Omental fat pad (tissue), 4 donors: ENCODE results near the gene TECTB. TPM values are rescaled to one million over a fixed set of nuclear protein-coding genes. Genes with fewer than 3 reads are reported as not detected.

Experiments
- ATAC-seq: fragments of 150-250 bp; one replicate; pipeline ENCODE4 v1.9.1; 2016; ENCODE audit warnings: mild to moderate bottlenecking, moderate library complexity; ENCODE audit not compliant: low FRiP score
- DNase-seq: peaks from one replicate; pipeline ENCODE4 v3.0.0-alpha.2; 2019; ENCODE audit warnings: low spot score
- small RNA-seq: library from RNA; depleted of rRNA; stranded (forward); fragments of <200 nt; gene quantifications from one replicate; pipeline ENCODE3, GENCODE V24; 2016
- total RNA-seq, 4 donors: library from RNA; depleted of rRNA; stranded (reverse); fragments of >200 nt; gene quantifications; one replicate each; pipeline ENCODE4 v1.1.0, GENCODE V29; 2016
- TF ChIP-seq, protein P1 (sequence below), 3 donors: fragments of 450-650 bp; IDR thresholded peaks; one replicate each; pipeline ENCODE4 v1.5.1; 2016 to 2017; ENCODE audit warnings: antibody characterized with exemption in 3 of 3, mild to moderate bottlenecking in 3 of 3, moderate library complexity in 2 of 3

TECTB gene
- total RNA-seq, 4 donors from 2014 or later: not detected

DNA sequence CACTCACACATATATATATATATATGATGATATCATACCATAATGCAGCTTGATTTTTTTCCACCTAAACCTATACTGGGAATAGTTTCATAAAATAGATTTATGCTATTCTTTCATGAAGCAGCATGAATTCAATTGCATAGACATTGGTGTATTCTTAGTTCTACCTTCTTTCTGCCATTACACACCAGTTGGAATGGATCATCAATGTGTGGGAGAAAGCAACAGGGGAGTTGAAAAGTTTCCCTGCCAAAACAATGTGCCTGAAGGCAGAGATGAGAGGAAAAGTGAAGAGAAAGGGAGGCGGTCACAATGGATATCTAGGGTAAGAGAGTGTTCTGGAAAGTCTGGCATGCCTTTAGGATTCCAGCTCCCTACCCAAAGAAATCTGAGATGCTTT is 65.6 kb downstream of the TECTB start:
- ATAC-seq (peak; percentile 60), DNase-seq (no peak)
- TF ChIP-seq, protein P1, sequence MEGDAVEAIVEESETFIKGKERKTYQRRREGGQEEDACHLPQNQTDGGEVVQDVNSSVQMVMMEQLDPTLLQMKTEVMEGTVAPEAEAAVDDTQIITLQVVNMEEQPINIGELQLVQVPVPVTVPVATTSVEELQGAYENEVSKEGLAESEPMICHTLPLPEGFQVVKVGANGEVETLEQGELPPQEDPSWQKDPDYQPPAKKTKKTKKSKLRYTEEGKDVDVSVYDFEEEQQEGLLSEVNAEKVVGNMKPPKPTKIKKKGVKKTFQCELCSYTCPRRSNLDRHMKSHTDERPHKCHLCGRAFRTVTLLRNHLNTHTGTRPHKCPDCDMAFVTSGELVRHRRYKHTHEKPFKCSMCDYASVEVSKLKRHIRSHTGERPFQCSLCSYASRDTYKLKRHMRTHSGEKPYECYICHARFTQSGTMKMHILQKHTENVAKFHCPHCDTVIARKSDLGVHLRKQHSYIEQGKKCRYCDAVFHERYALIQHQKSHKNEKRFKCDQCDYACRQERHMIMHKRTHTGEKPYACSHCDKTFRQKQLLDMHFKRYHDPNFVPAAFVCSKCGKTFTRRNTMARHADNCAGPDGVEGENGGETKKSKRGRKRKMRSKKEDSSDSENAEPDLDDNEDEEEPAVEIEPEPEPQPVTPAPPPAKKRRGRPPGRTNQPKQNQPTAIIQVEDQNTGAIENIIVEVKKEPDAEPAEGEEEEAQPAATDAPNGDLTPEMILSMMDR (IDR thresholded peaks at IDR 0.05): no peak

DNA sequence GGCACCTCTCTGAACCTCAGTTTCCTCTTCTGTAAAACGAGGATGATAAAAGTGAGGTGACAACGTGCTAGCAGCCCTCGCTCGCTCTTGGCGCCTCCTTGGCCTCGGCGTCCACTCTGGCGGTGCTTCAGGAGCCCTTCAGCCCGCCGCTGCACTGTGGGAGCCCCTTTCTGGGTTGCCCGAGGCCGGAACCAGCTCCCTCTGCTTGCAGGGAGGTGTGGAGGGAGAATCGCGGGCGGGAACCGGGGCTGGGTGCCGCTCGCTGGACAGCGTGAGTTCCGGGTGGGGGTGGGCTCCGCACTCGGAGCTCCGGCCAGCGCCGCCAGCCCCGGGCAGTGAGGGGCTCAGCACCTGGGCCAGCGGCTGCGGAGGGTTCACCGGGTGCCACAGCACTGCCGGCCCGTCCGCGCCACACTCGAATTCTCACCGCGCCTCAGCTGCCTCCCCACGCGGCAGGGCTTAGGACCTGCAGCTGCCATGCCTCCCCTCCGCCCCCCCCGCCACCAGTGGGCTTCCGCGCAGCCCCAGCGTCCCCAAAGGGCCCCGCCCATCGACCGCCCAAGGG is 66.4 kb downstream of the TECTB start:
- ATAC-seq (no peak), DNase-seq (no peak)
- TF ChIP-seq, protein P1 (IDR thresholded peaks at IDR 0.05): no peak

DNA sequence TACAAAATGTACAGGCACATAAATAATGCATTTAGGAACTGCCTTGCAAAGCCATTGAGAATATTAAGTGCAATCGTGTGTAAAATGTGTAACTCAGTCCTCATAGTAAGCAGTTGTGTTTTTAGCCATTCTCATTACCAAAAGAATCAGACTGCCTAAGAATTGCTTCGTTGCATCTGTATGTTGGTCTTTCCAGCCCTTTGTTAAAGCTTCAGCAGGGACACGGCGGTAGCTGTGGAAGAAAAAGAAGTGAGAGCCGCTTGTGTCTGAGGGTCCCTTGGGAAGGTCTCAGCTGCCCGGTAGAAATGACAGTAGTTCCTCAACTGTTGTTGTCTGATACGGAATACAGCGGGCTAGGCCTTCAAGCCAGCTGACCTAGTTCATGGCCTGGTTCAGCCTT is 67.9 kb downstream of the TECTB start:
- TF ChIP-seq, protein P1 (IDR thresholded peaks at IDR 0.05): no peak
- DNase-seq: no peak
- ATAC-seq: no peak

DNA sequence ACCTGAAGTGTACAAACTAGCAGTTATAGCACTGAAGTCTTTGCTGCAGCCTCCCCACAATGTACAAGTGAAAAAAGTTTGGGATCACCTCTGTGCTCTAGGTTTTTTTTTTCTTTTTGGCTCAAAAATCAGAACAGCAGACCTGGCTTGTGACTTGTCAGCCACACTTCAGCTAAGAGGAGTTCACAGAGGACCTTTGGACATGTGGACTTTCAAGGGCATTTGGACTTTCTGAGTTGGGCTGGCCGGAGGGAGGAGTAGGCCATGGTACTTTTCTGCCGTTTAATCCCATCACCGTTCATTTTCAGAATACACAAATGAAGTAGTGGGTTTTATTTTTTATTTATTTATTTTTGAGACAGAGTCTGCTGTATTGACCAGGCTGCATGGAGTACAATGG is 68.8 kb downstream of the TECTB start:
- DNase-seq (no peak), ATAC-seq (no peak)
- TF ChIP-seq, protein P1 (IDR thresholded peaks at IDR 0.05): no peak

DNA sequence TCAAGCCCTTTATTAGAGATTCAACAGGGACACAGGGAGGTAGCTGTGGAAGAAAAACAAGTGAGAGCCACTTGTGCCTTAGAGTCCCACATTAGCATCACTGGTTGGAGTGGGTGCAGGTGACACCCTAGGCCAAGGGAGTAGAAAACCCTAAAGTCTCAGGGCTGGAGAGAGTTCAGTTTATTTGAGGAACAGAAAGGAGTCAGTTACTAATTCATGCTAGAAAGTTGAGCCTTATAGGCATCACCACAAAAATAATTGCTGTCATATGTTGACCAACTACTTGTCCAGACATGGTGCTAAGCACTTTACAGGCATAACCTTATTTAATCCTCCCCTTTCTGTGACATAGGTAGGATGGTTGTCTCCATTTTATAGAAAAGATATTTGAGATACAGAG is 69.8 kb downstream of the TECTB start:
- ATAC-seq: no peak
- TF ChIP-seq, protein P1 (IDR thresholded peaks at IDR 0.05): no peak

More for the DNA sequence above, 69.8 kb downstream of the TECTB start:
- no peak for DNase-seq

Small RNA genes within 50 kb of the gene (small RNA-seq; reads per million reads assigned to genes)
- not detected for gene MIR6715A

Other genes with a start within 250 kb of the TECTB start
- 100 to 1,000 TPM; 140 to 448 (median 241) TPM for gene GPAM, start 99.6 kb upstream of the TECTB start, total RNA-seq
- gene ACSL5, start 90.7 kb downstream of the TECTB start, total RNA-seq: 10 to 100 TPM; 39.7 to 58.8 (median 48.4) TPM
- gene ZDHHC6, start 163.5 kb downstream of the TECTB start, total RNA-seq: 10 to 100 TPM; 21.9 to 35.9 (median 26.5) TPM
- gene VTI1A, start 163.8 kb downstream of the TECTB start, total RNA-seq: 10 to 100 TPM; 43.5 to 80.4 (median 62.3) TPM